ENCODE data around the gene TRIM44.
A peak's percentile ranks its signal among the peaks of the same experiment; 100 is the strongest.

The TRIM44 gene

DNA sequence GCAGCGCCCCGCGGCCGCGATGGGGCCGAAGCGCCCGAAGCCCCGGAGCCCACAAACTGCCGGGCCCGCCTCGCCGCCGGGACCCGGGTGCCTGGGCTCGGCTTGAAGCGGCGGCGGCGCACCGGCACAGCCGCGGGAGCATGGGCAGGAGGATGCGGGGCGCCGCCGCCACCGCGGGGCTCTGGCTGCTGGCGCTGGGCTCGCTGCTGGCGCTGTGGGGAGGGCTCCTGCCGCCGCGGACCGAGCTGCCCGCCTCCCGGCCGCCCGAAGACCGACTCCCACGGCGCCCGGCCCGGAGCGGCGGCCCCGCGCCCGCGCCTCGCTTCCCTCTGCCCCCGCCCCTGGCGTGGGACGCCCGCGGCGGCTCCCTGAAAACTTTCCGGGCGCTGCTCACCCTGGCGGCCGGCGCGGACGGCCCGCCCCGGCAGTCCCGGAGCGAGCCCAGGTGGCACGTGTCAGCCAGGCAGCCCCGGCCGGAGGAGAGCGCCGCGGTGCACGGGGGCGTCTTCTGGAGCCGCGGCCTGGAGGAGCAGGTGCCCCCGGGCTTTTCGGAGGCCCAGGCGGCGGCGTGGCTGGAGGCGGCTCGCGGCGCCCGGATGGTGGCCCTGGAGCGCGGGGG lies 44.0 kb upstream of the TRIM44 start:
- TF ChIP-seq, protein P1, sequence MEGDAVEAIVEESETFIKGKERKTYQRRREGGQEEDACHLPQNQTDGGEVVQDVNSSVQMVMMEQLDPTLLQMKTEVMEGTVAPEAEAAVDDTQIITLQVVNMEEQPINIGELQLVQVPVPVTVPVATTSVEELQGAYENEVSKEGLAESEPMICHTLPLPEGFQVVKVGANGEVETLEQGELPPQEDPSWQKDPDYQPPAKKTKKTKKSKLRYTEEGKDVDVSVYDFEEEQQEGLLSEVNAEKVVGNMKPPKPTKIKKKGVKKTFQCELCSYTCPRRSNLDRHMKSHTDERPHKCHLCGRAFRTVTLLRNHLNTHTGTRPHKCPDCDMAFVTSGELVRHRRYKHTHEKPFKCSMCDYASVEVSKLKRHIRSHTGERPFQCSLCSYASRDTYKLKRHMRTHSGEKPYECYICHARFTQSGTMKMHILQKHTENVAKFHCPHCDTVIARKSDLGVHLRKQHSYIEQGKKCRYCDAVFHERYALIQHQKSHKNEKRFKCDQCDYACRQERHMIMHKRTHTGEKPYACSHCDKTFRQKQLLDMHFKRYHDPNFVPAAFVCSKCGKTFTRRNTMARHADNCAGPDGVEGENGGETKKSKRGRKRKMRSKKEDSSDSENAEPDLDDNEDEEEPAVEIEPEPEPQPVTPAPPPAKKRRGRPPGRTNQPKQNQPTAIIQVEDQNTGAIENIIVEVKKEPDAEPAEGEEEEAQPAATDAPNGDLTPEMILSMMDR (IDR thresholded peaks at IDR 0.05; ENCODE audit: extremely low read depth, insufficient read depth, missing control alignments) = no peak
- in situ Hi-C loops (cut with MboI; ENCODE audit: low pct_unique_long_range_greater_than_20kb, low sequenced_read_pairs, unreplicated experiment) = loop anchor here (10.0 kb wide), 3 partner anchors 206 to 646 kb away; no protein-coding TSS in a partner anchor
- peak; percentile 74 for DNase-seq (ENCODE audit: low spot score)

DNA sequence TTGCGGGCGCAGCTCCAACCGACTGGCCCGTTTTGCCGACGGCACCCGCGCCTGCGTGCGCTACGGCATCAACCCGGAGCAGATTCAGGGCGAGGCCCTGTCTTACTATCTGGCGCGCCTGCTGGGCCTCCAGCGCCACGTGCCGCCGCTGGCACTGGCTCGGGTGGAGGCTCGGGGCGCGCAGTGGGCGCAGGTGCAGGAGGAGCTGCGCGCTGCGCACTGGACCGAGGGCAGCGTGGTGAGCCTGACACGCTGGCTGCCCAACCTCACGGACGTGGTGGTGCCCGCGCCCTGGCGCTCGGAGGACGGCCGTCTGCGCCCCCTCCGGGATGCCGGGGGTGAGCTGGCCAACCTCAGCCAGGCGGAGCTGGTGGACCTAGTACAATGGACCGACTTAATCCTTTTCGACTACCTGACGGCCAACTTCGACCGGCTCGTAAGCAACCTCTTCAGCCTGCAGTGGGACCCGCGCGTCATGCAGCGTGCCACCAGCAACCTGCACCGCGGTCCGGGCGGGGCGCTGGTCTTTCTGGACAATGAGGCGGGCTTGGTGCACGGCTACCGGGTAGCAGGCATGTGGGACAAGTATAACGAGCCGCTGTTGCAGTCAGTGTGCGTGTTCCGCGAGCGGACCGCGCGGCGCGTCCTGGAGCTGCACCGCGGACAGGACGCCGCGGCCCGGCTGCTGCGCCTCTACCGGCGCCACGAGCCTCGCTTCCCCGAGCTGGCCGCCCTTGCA lies 43.3 kb upstream of the TRIM44 start:
- TF ChIP-seq, protein P1 (IDR thresholded peaks at IDR 0.05; ENCODE audit: extremely low read depth, insufficient read depth, missing control alignments) = no peak
- in situ Hi-C loops (cut with MboI; ENCODE audit: low pct_unique_long_range_greater_than_20kb, low sequenced_read_pairs, unreplicated experiment) = loop anchor here (10.0 kb wide), 3 partner anchors 206 to 646 kb away; no protein-coding TSS in a partner anchor

DNA sequence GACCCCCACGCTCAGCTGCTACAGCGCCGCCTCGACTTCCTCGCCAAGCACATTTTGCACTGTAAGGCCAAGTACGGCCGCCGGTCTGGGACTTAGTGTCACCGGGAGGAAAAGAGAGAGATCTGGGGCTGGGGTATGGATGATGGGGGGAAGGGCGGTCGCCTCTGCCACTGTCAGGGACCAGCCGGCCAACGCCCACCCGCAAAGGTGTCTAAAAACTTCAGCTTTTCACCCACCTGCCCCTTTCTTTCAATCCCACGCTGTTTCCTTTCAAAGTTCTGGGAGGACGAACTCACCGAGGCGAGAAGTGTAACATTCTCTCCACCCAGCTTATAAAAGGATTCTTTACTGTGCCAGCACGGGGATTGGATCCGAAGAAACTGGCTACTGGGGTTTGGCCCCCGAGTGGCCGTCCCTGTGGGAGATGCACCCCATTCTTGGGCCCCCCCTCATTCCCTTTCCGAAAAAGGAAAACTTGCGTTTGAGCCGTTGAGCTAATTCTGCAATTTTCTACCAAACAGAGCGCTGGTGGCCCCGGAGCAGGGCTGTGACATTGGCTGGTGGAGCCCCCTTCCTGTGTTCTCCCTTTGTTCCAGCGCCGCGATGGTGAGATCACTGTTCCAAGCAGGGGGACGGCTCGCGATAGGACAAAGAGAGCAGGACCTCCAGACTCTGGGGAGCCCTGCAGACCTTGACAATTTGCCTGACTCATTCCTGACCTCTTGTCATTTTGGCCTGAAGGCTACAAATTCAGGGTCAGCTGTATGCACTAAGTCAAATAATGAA lies 42.5 kb upstream of the TRIM44 start:
- TF ChIP-seq, protein P1 (IDR thresholded peaks at IDR 0.05; ENCODE audit: extremely low read depth, insufficient read depth, missing control alignments) = no peak
- DNase-seq (ENCODE audit: low spot score) = peak; percentile 35
- in situ Hi-C loops (cut with MboI; ENCODE audit: low pct_unique_long_range_greater_than_20kb, low sequenced_read_pairs, unreplicated experiment) = loop anchor here (10.0 kb wide), 3 partner anchors 205 to 645 kb away; no protein-coding TSS in a partner anchor

More for the DNA sequence above, 43.3 kb upstream of the TRIM44 start:
- DNase-seq (ENCODE audit: low spot score) = peak; percentile 66

- in situ Hi-C loops (cut with MboI; ENCODE audit: low pct_unique_long_range_greater_than_20kb, low sequenced_read_pairs, unreplicated experiment) = no loop called here
- DNase-seq (ENCODE audit: low spot score) = no peak
- TF ChIP-seq, protein P1 (IDR thresholded peaks at IDR 0.05; ENCODE audit: extremely low read depth, insufficient read depth, missing control alignments) = no peak
These were observed 41.8 kb upstream of the TRIM44 start for GRCh38 chr11:35620795-35621194.

- TF ChIP-seq, protein P1 (IDR thresholded peaks at IDR 0.05; ENCODE audit: extremely low read depth, insufficient read depth, missing control alignments) = no peak
These were observed 41.0 kb upstream of the TRIM44 start for GRCh38 chr11:35621620-35622019.

GRCh38 chr11:35622070-35622469 lies 40.5 kb upstream of the TRIM44 start:
- in situ Hi-C loops (cut with MboI; ENCODE audit: low pct_unique_long_range_greater_than_20kb, low sequenced_read_pairs, unreplicated experiment) = no loop called here
- TF ChIP-seq, protein P1 (IDR thresholded peaks at IDR 0.05; ENCODE audit: extremely low read depth, insufficient read depth, missing control alignments) = no peak
- DNase-seq (ENCODE audit: low spot score) = no peak

More at GRCh38 chr11:35621620-35622019, 41.0 kb upstream of the TRIM44 start:
- no peak for DNase-seq (ENCODE audit: low spot score)
- in situ Hi-C loops (cut with MboI; ENCODE audit: low pct_unique_long_range_greater_than_20kb, low sequenced_read_pairs, unreplicated experiment) = no loop called here

All from GM13977 (cell line).